IMR-90 (cell line): ENCODE measurements around the gene TMEM131. TPM values are rescaled to one million over a fixed set of nuclear protein-coding genes. Genes with fewer than 3 reads are reported as not detected.

Source experiments
- ATAC-seq: fragments of 200-7000 bp; cut with Tn5 transposase; 2 replicates; pipeline ENCODE4 v1.9.1; 2020; ENCODE audit warnings: low read depth, mild to moderate bottlenecking, moderate library complexity
- BruUV-seq: library from RNA; stranded (reverse); fragments of 400-500 nt; replicated peaks from 2 replicates; lab custom pipeline; 2021; lab: Mats Ljungman, UMichigan
- CTCF ChIA-PET: fragments of 300-600 bp; formaldehyde crosslinking; extraction: SDS; loops from one replicate; lab custom pipeline; 2021; ENCODE audit warnings: antibody characterized with exemption; lab: Yijun Ruan, JAX
- POLR2A ChIA-PET: fragments of 300-600 bp; sonication (Branson Sonifier 250); formaldehyde crosslinking; loops from one replicate; lab custom pipeline; 2022; ENCODE audit warnings: antibody characterized with exemption; ENCODE audit not compliant: unreplicated experiment; lab: Charles Lee
- DNase-seq: peaks from one replicate; pipeline ENCODE4 v3.0.0; 2013
- H2AFZ ChIP-seq: replicated peaks from 2 replicates; pipeline ENCODE3; 2013; ENCODE audit warnings: low read length, mild to moderate bottlenecking; ENCODE audit not compliant: poor library complexity
- H2AK5ac ChIP-seq: 2 replicates; pipeline ENCODE4 v1.6.1; 2013; ENCODE audit warnings: low read depth, low read length, inconsistent platforms
- H2AK9ac ChIP-seq: replicated peaks from 2 replicates; pipeline ENCODE3; 2013; ENCODE audit warnings: mild to moderate bottlenecking, low read depth, low read length, moderate library complexity; ENCODE audit not compliant: poor library complexity
- H2BK120ac ChIP-seq: 2 replicates; pipeline ENCODE4 v1.6.1; 2013; ENCODE audit warnings: low read depth, low read length, inconsistent platforms
- H2BK15ac ChIP-seq: 3 replicates; pipeline ENCODE4 v1.6.1; 2013; ENCODE audit warnings: low read depth, low read length, inconsistent platforms
- H2BK20ac ChIP-seq: 2 replicates; pipeline ENCODE4 v1.6.1; 2013; ENCODE audit warnings: low read depth, mild to moderate bottlenecking, inconsistent platforms, low read length, moderate library complexity
- H2BK5ac ChIP-seq: 2 replicates; pipeline ENCODE4 v1.6.1; 2013; ENCODE audit warnings: mild to moderate bottlenecking, low read depth, low read length, inconsistent platforms; ENCODE audit not compliant: poor library complexity, severe bottlenecking
- H3K14ac ChIP-seq: replicated peaks from 2 replicates; pipeline ENCODE4 v1.6.1; 2013; ENCODE audit warnings: low read depth, low read length, inconsistent platforms
- H3K18ac ChIP-seq: 2 replicates; pipeline ENCODE4 v1.6.1; 2013; ENCODE audit warnings: low read depth, low read length, control low read depth
- H3K23ac ChIP-seq: 2 replicates; pipeline ENCODE4 v1.6.1; 2013; ENCODE audit warnings: low read depth, low read length, inconsistent platforms
- H3K27ac ChIP-seq: 2 replicates; pipeline ENCODE4 v1.5.1; 2013; ENCODE audit warnings: mild to moderate bottlenecking, control low read depth, low read length; ENCODE audit not compliant: insufficient read depth
- H3K27me3 ChIP-seq: 2 replicates; pipeline ENCODE4 v1.6.1; 2013; ENCODE audit warnings: low read length; ENCODE audit not compliant: control insufficient read depth, insufficient read depth
- H3K36me3 ChIP-seq: 2 replicates; pipeline ENCODE4 v1.6.1; 2013; ENCODE audit warnings: low read length, mixed read lengths; ENCODE audit not compliant: control insufficient read depth, insufficient read depth
- H3K4ac ChIP-seq: 2 replicates; pipeline ENCODE4 v1.6.1; 2013; ENCODE audit warnings: low read depth, low read length, inconsistent platforms
- H3K4me1 ChIP-seq: 2 replicates; pipeline ENCODE4 v1.6.1; 2013; ENCODE audit warnings: low read length, mixed read lengths; ENCODE audit not compliant: control insufficient read depth, insufficient read depth
- H3K4me2 ChIP-seq: 2 replicates; pipeline ENCODE4 v1.6.1; 2013; ENCODE audit warnings: low read depth, mild to moderate bottlenecking, control low read depth, low read length, moderate library complexity
- H3K4me3 ChIP-seq: 2 replicates; pipeline ENCODE4 v1.5.1; 2013; ENCODE audit warnings: low read depth, mild to moderate bottlenecking, control low read depth, low read length, moderate library complexity; ENCODE audit not compliant: insufficient read depth
- H3K56ac ChIP-seq: 2 replicates; pipeline ENCODE4 v1.6.1; 2013; ENCODE audit warnings: low read length, inconsistent platforms; ENCODE audit not compliant: insufficient read depth; ENCODE audit errors: extremely low read depth
- H3K79me1 ChIP-seq, 2 experiments: 2 replicates each; pipeline ENCODE4 v1.6.1; 2013; ENCODE audit warnings: low read length in 2 of 2, inconsistent platforms in 1 of 2, low read depth in 1 of 2
- H3K9ac ChIP-seq: 2 replicates; pipeline ENCODE4 v1.6.1; 2013; ENCODE audit warnings: low read depth, low read length, control low read depth
- H3K9me1 ChIP-seq: 2 replicates; pipeline ENCODE4 v1.6.1; 2013; ENCODE audit warnings: low read length, inconsistent platforms; ENCODE audit not compliant: insufficient read depth
- H3K9me3 ChIP-seq: 2 replicates; pipeline ENCODE4 v1.6.1; 2013; ENCODE audit warnings: low read length; ENCODE audit not compliant: control insufficient read depth, insufficient read depth
- H4K20me1 ChIP-seq: 2 replicates; pipeline ENCODE4 v1.6.1; 2013; ENCODE audit warnings: low read length, inconsistent platforms; ENCODE audit not compliant: insufficient read depth
- H4K5ac ChIP-seq: 2 replicates; pipeline ENCODE4 v1.6.1; 2013; ENCODE audit warnings: mild to moderate bottlenecking, low read depth, low read length, control low read depth
- H4K8ac ChIP-seq, 2 experiments: 2 replicates each; pipeline ENCODE4 v1.6.1; 2013; ENCODE audit warnings: low read depth in 2 of 2, low read length in 2 of 2, control low read depth in 1 of 2, inconsistent platforms in 1 of 2
- H4K91ac ChIP-seq: 2 replicates; pipeline ENCODE4 v1.6.1; 2013; ENCODE audit warnings: low read depth, low read length, inconsistent platforms; ENCODE audit not compliant: insufficient read depth
- BHLHE40 ChIP-seq: fragments of 150-350 bp; IDR thresholded peaks from 2 replicates; pipeline ENCODE4 v1.6.1; 2016; ENCODE audit warnings: mild to moderate bottlenecking, low read depth, low read length
- CEBPB ChIP-seq: IDR thresholded peaks from 2 replicates; pipeline ENCODE4 v1.6.1; 2012; ENCODE audit warnings: low read depth, low read length, improper control_type of control experiment
- CTCF ChIP-seq: conservative IDR thresholded peaks from 2 replicates; pipeline ENCODE4 v1.5.1; 2012; ENCODE audit warnings: mild to moderate bottlenecking, low read depth, low read length, improper control_type of control experiment
- FOS ChIP-seq: fragments of 150-350 bp; IDR thresholded peaks from 2 replicates; pipeline ENCODE4 v1.6.1; 2016; ENCODE audit warnings: low read depth, low read length
- MAFK ChIP-seq: IDR thresholded peaks from 2 replicates; pipeline ENCODE4 v1.6.1; 2012; ENCODE audit warnings: low read depth, low read length, improper control_type of control experiment
- MXI1 ChIP-seq: IDR thresholded peaks from 2 replicates; pipeline ENCODE4 v1.6.1; 2012; ENCODE audit warnings: low read depth, mild to moderate bottlenecking, low read length, moderate library complexity, borderline replicate concordance
- POLR2A ChIP-seq: IDR thresholded peaks from 2 replicates; pipeline ENCODE4 v1.6.1; 2012; ENCODE audit warnings: mild to moderate bottlenecking, low read depth, low read length
- RFX5 ChIP-seq: IDR thresholded peaks from 2 replicates; pipeline ENCODE4 v1.8.0; 2012; ENCODE audit warnings: low read depth, mild to moderate bottlenecking, low read length, moderate library complexity
- SMC3 ChIP-seq: fragments of 150-350 bp; IDR thresholded peaks from 2 replicates; pipeline ENCODE4 v1.6.1; 2016; ENCODE audit warnings: low read depth, mild to moderate bottlenecking, antibody characterized with exemption, low read length, moderate library complexity
- WGBS, 2 experiments: methylation state at CpG; one replicate each; pipeline versions ENCODE4 v1.1.5 to v1.1.7; 2013; ENCODE audit warnings: missing lambda C conversion rate in 2 of 2; ENCODE audit not compliant: insufficient read length in 1 of 2; ENCODE audit errors: extremely low coverage in 2 of 2; 5-methylcytosine and 5-hydroxymethylcytosine counted together
- dilution Hi-C: fragments of 300-500 bp; cut with HindIII; formaldehyde crosslinking; loops from one replicate; pipeline ENCODE4 v1.14.3; 2018; ENCODE audit warnings: low sequenced_read_pairs; ENCODE audit not compliant: unreplicated experiment
- in situ Hi-C: fragments of 300-500 bp; cut with MboI; formaldehyde crosslinking; loops from 3 replicates; pipeline ENCODE4 v1.14.3; 2019; ENCODE audit warnings: low sequenced_read_pairs, inconsistent platforms, mixed read lengths
- intact Hi-C: fragments of 100-400 bp; cut with micrococcal nuclease; formaldehyde crosslinking; loops from 2 replicates; pipeline ENCODE4 v1.10.0; 2022
- polyA plus RNA-seq, 3 experiments: library from polyadenylated mRNA; depleted of rRNA; stranded (reverse); fragments of >200 nt; gene quantifications; 2 replicates each; pipeline ENCODE4 v1.2.3, GENCODE V29; 2012; ENCODE audit warnings: low replicate concordance in 1 of 3
- total RNA-seq: library from RNA; depleted of rRNA; stranded (reverse); fragments of >200 nt; gene quantifications from 2 replicates; pipeline ENCODE4 v1.2.3, GENCODE V29; 2012
- TF ChIP-seq, protein P1 (sequence below): fragments of 150-350 bp; IDR thresholded peaks from 2 replicates; pipeline ENCODE4 v1.6.1; 2017; ENCODE audit warnings: mild to moderate bottlenecking, antibody characterized with exemption, low read length, low read depth

TMEM131 gene
- total and polyA plus RNA-seq, 2 of the 4 experiments (the other 2 are of a cell fraction) = 13.3 to 14.0 TPM

DNA sequence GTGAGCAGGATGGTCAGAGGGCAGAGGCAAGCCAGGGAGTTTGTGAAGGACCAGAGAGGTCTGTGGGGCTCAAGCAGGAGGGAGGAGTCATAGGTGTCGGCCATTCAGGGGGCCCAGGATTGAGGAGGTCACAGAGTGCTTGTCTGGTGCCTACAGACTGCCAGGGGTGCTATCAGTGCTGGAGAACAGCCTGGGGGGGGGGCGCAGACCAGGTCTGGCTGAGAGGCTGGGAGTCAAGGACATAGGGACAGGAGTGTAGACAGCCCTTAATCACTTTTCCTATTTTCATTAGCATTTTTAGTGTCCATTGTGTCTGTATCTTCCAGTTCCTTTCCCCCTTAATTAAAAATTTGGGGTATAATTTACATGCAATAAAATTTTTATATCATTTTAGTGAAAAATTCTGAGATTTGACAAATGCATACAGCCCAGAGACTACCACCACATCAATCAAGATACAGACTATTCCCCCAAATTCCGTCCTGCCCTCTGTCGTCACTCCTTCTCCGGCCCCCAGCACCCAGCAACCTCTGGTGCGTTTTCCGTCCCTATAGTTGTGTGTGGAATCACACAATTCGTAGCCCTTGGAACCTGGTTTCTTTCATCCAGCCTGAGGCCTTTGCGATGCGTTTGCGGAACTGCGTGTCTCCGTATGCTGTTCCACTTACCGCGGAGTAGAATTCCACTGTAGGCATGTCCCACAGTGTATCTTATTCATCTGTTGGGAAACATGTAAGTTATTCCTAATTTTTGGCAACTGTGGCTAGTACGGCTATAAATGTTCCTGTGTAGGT lies 276.2 kb downstream of the TMEM131 start:
- no peak overlapping the region for H3K56ac ChIP-seq
- POLR2A ChIA-PET = no interaction called here
- H3K4me1 ChIP-seq = no peaks in the 10 kb centered on the region
- no peak overlapping the region for H3K4me2 ChIP-seq
- no peak overlapping the region for H2AK9ac ChIP-seq
- no peak overlapping the region for H3K4ac ChIP-seq
- H3K9ac ChIP-seq = no peak overlapping the region
- H2BK120ac ChIP-seq = no peak overlapping the region
- H2BK20ac ChIP-seq = no peak overlapping the region
- H3K4me3 ChIP-seq = no peak overlapping the region
- BruUV-seq = no TSS peak
- WGBS, 2 experiments = 75% methylated on average over 4 of the region's 16 CpGs; no CpG with 5 or more reads in 1 of the 2 experiments
- no peak overlapping the region for H3K18ac ChIP-seq
- H4K91ac ChIP-seq = no peak overlapping the region
- TF ChIP-seq BHLHE40 (no peak), CTCF (no peak), RFX5 (no peak), CEBPB (no peak), FOS (no peak), SMC3 (no peak), MAFK (no peak), MXI1 (no peak), POLR2A (no peak)
- TF ChIP-seq, protein P1, sequence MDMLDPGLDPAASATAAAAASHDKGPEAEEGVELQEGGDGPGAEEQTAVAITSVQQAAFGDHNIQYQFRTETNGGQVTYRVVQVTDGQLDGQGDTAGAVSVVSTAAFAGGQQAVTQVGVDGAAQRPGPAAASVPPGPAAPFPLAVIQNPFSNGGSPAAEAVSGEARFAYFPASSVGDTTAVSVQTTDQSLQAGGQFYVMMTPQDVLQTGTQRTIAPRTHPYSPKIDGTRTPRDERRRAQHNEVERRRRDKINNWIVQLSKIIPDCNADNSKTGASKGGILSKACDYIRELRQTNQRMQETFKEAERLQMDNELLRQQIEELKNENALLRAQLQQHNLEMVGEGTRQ = no peak
- no peak overlapping the region for H3K14ac ChIP-seq
- in situ Hi-C loops = no loop called here
- no peak overlapping the region for H3K23ac ChIP-seq
- H4K20me1 ChIP-seq = no peaks in the 10 kb centered on the region
- no peak overlapping the region for H4K8ac ChIP-seq
- H2BK5ac ChIP-seq = no peak overlapping the region
- intact Hi-C loops = no loop called here
- no peaks in the 10 kb centered on the region for H3K36me3 ChIP-seq
- no peaks in the 10 kb centered on the region for H3K79me1 ChIP-seq
- no peak overlapping the region for H4K5ac ChIP-seq
- no peak overlapping the region for H2BK15ac ChIP-seq
- DNase-seq = no peak
- H2AFZ ChIP-seq = no peak overlapping the region
- H3K9me1 ChIP-seq = no peaks in the 10 kb centered on the region
- H3K27me3 ChIP-seq = peaks cover 25% of the 10 kb centered on the region
- CTCF ChIA-PET = no interaction called here
- no peak for ATAC-seq
- no peak overlapping the region for H3K27ac ChIP-seq
- H2AK5ac ChIP-seq = no peak overlapping the region
- dilution Hi-C loops = no loop called here
- H3K9me3 ChIP-seq = peaks cover 2% of the 10 kb centered on the region; the same call in 1 of the 2 replicates
